ENCODE results near the gene UNK.
A peak's percentile ranks its signal among the peaks of the same experiment; 100 is the strongest.
"Not testable (repeated sequence)": the region's sequence is repeated elsewhere in the genome, so short reads cannot be mapped to it uniquely, and the experiment has no call there.

UNK gene

DNA sequence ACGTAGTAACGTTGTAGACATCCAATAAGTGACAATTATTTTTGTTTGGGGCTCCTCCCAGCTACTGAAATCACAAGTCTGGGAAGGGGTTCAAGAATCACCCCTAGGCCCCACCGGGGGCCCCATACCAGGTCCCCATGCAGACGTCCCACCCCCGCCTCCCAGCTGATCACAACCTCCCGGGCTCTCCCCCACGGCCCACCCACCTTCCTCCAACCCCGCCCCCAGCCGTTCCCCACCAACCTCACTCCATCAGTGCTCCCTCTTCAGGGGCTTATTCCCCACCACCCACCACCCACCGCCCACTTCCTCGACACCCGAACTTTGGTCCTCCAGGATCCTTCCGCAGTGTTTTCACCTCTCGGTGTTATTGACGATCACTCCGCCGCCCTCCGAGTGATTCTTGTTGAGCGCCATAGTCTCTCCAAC, 70.3 kb downstream of the UNK start:
- TF ChIP-seq, protein P1, sequence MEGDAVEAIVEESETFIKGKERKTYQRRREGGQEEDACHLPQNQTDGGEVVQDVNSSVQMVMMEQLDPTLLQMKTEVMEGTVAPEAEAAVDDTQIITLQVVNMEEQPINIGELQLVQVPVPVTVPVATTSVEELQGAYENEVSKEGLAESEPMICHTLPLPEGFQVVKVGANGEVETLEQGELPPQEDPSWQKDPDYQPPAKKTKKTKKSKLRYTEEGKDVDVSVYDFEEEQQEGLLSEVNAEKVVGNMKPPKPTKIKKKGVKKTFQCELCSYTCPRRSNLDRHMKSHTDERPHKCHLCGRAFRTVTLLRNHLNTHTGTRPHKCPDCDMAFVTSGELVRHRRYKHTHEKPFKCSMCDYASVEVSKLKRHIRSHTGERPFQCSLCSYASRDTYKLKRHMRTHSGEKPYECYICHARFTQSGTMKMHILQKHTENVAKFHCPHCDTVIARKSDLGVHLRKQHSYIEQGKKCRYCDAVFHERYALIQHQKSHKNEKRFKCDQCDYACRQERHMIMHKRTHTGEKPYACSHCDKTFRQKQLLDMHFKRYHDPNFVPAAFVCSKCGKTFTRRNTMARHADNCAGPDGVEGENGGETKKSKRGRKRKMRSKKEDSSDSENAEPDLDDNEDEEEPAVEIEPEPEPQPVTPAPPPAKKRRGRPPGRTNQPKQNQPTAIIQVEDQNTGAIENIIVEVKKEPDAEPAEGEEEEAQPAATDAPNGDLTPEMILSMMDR (IDR thresholded peaks at IDR 0.05; ENCODE audit: borderline replicate concordance, insufficient read depth, low read depth, low read length): no peak
- peak overlapping the region; percentile 50 for H3K4me3 ChIP-seq (ENCODE audit: low read depth, low read length)

DNA sequence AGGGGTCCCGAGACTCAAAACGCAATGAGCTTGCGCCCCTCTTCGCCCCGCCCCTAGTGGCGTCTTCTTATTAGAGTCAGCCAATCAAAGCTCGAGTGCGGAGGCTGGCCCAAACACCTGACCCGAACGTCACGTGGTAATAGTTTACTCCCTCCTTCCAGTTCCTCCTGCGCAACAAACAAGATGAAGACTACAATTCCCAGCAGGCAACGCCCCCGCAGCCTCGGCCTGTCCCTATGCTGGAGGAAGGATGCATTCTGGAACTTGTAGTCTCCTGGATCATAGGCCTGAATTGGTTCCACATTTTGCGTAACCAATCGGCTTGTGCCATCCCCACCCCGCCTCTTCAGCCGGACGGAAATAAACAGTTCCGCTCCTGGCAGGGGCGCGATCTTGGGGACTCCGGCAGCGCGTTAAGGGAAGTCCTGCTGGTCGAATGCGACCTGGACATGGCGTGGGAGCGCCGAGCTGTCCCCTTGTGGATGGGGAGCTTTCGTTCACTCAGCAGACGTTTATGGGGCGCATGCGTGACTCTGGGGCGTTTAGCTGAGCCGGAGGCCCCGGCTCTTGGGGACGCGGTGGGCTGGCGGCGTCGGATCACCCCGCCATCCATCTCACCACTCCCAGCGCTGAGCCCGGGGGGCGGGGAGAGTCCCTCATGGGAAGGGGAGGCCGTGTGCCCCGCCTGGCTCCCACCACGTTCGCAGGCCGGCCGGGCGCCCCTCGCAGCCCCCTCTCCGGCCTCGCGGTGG, 70.9 kb downstream of the UNK start, which contains the start of gene WBP2:
WBP2 (minus strand) TSS at position 26 of the 752 bp plus-strand sequence. CDS start 38 bp downstream, outside the sequence.
- TF ChIP-seq, protein P1 (IDR thresholded peaks at IDR 0.05; ENCODE audit: borderline replicate concordance, insufficient read depth, low read depth, low read length): peak; percentile 65
- H3K4me3 ChIP-seq (ENCODE audit: low read depth, low read length): peak within 1 kb of the TSS; percentile 76

DNA sequence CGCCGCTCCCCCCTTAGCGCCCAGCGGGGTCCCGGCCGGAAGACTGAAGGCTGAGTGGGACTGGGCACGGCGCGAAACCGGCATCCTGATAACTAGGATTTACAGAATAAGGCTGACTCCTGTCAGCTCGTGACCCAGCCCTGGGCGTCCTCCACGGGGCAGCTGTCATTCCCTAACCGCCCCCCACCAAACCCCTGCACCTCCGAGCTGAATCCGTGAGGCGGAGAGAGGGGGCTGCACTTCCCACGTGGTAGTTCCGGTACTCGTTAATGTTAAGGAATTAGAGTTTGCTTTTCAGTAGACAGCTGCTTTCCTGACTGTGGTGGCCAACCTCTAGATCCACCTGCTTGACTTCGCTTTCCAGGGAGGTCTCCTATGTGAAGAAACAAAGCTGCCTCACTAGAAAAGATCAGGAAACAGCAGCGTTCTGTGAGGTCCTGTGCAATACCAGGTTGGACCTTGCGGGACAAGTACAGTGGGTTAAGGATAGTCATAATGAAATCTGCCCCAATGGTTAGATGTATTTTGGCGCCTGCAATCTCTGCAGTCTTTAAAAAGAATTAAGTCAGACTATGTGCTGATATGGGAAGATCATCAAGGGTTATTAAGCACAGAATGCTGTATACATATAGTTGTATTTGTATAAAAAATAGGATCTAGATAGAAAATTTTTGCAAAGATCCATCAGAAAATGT, 71.6 kb downstream of the UNK start:
- peak overlapping the region; percentile 76 for H3K4me3 ChIP-seq (ENCODE audit: low read depth, low read length)
- TF ChIP-seq, protein P1 (IDR thresholded peaks at IDR 0.05; ENCODE audit: borderline replicate concordance, insufficient read depth, low read depth, low read length): no peak

DNA sequence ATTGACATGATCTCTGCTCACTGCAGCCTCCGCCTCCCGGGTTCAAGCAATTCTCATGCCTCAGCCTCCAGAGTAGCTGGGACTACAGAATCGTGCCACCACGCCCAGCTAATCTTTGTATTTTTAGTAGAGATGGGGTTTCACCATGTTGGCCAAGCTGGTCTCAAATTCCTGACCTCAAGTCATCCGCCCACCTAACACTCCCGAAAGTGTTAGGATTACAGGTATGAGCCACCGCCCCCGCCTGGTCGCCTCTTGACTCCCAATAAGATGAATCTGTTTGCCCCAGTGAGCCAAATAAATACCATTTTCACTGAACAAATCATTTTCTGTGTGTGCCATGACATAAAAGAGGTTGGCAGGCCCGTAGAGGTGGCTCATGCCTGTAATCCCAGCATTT, 74.8 kb downstream of the UNK start:
- not testable (repeated sequence) for H3K4me3 ChIP-seq (ENCODE audit: low read depth, low read length)

DNA sequence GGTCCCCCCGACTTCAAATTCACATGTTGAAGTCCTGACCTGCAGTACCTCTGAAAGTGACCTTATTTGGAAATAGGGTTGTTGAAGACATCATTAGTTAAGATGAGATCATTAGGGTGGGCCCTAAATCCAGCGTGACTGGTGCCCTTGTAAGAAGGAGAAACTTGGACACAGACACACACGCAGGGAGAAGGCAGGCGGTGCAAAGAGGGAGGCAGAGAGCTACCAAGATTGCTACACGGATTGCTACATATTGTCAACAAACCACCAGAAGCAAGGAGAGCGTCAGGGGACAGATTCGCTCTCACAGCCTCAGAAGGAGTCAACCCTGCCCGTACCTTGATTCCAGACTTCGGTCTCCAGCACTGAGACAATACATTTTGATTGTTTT, 77.3 kb downstream of the UNK start:
- H3K4me3 ChIP-seq (ENCODE audit: low read depth, low read length): no peak overlapping the region
- TF ChIP-seq, protein P1 (IDR thresholded peaks at IDR 0.05; ENCODE audit: borderline replicate concordance, insufficient read depth, low read depth, low read length): no peak

DNA sequence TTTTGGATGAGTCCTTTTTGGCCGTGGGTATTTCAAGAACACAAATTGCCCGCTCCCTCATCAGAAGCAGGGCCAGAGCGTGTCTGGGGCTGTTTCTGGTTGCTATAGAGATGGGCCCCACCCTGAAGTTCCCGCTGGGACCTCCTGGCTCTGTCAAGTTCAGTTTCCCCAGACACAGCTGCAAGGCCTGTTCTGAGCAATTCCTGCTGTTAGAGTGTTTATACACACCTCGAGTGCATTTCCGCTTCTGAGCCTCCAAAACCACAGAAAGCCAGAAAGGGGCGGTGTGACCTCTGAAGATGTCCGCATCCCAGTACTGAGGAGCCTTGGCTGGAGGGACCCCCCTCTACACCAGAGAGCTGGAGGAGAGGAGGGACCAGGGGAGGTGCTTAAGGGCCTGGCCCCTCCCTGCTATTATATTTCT, 79.9 kb downstream of the UNK start:
- H3K4me3 ChIP-seq (ENCODE audit: low read depth, low read length): no peak overlapping the region
- TF ChIP-seq, protein P1 (IDR thresholded peaks at IDR 0.05; ENCODE audit: borderline replicate concordance, insufficient read depth, low read depth, low read length): no peak

DNA sequence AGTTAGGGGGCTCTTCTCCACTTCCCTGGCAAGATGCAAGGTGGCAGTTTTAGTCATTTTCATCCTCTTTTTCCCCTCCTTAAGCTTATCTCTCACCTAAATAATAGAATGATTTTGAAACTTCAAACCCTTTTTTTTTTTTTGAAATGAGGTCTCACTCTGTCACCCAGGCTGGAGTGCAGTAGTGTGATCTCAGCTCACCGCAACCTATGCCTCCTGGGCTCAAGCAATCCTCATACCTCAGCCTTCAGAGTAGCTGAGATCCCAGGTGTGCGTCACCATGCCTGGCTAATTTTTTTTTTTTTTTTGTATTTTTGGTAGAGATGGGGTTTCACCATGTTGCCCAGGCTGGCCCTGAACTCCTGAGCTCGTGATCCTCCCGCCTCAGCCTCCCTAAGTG, 80.3 kb downstream of the UNK start:
- not testable (repeated sequence) for H3K4me3 ChIP-seq (ENCODE audit: low read depth, low read length)

DNA sequence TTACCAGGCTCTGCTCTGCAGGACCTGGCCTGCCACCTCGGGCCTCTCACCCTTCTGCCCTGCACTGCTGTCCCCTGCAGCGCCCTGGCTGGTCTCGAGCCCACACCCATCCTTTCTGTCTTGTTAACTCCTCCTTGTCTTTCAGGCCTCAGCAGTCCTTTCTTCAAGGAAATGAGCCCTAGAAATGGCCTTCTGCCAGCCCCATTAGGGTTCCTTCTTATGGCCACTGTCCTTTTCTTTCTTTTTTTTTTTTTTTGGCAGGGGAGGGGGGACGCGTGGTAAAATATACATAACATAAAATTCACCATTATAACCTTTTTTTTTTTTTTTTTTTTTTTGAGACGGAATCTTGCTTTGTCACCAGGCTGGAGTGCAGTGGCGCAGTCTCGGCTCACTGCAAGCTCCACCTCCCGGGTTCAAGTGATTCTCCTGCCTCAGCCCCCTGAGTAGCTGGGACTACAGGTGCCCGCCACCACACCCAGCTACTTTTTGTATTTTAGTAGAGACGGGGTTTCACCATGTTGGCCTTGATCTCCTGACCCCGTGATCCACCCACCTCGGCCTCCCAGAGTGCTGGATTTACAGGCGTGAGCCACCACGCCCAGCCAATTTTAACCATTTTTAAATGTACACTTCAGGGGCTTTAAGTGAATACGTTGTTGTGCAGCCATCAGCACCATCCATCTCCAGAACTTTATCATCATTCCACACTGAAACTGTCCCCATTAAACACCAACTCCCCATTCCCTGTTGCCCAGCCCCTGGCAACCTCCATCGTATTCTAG, 81.0 kb downstream of the UNK start:
- not testable (repeated sequence) for H3K4me3 ChIP-seq (ENCODE audit: low read depth, low read length)

DNA sequence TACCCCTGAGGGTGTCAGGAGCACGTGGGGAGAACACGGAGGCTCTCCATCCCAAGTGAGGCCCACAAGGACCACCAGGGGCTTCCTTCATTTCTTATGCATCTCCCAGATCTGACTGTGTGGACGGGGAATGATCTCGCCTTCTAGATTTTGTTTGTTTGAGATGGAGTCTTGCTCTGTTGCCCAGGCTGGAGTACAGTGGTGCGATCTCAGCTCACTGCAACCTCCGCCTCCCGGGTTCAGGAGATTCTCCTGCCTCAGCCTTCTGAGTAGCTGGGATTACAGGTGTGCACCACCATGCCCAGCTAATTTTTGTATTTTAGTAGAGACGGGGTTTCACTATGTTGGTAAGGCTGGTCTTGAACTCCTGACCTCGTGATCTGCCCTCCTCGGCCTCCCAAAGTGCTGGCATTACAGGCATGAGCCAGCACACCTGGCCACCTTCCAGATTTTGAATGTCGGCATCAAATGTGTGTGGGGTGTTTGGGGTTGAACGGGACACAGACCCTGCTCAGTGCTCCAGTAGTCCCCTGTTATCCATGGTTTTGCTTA, 84.2 kb downstream of the UNK start:
- not testable (repeated sequence) for H3K4me3 ChIP-seq (ENCODE audit: low read depth, low read length)
